HEK293T (cell line): ENCODE results near the gene VTI1A.

Source experiments
- CTCF ChIA-PET: fragments of 350-600 bp; formaldehyde crosslinking; extraction: SDS; loops from one replicate; lab custom pipeline; 2021; ENCODE audit warnings: antibody characterized with exemption, inconsistent platforms; lab: Yijun Ruan, JAX
- POLR2A ChIA-PET: fragments of 350-600 bp; formaldehyde crosslinking; extraction: SDS; loops from one replicate; lab custom pipeline; 2020; ENCODE audit warnings: antibody characterized with exemption, inconsistent platforms; lab: Yijun Ruan, JAX
- DNase-seq: peaks from one replicate; pipeline ENCODE4 v3.0.0; 2012; ENCODE audit warnings: mixed read lengths; ENCODE audit errors: extremely low spot score
- ARNT ChIP-seq: fragments of 450-650 bp; IDR thresholded peaks from 2 replicates; pipeline ENCODE4 v1.6.1; 2017; ENCODE audit warnings: mild to moderate bottlenecking
- BHLHE40 ChIP-seq: fragments of 450-650 bp; IDR thresholded peaks from 2 replicates; pipeline ENCODE4 v1.6.1; 2016; ENCODE audit warnings: mild to moderate bottlenecking, moderate library complexity, borderline replicate concordance
- CTBP1 ChIP-seq: fragments of 450-650 bp; IDR thresholded peaks from 2 replicates; pipeline ENCODE4 v1.6.1; 2016; ENCODE audit warnings: borderline replicate concordance
- ELF4 ChIP-seq: fragments of 450-650 bp; IDR thresholded peaks from 2 replicates; pipeline ENCODE4 v1.6.1; 2017; ENCODE audit warnings: antibody characterized with exemption
- FOXA1 ChIP-seq: fragments of 450-650 bp; IDR thresholded peaks from 2 replicates; pipeline ENCODE4 v1.6.1; 2016; ENCODE audit warnings: mild to moderate bottlenecking
- FOXK2 ChIP-seq: fragments of 450-650 bp; IDR thresholded peaks from 2 replicates; pipeline ENCODE4 v1.6.1; 2016; ENCODE audit warnings: mild to moderate bottlenecking
- FOXM1 ChIP-seq: fragments of 450-650 bp; IDR thresholded peaks from 2 replicates; pipeline ENCODE4 v1.6.1; 2017; ENCODE audit warnings: mild to moderate bottlenecking, borderline replicate concordance
- HDGF ChIP-seq: fragments of 450-650 bp; IDR thresholded peaks from 2 replicates; pipeline ENCODE4 v1.6.1; 2017; ENCODE audit warnings: antibody characterized with exemption, borderline replicate concordance
- L3MBTL2 ChIP-seq: fragments of 450-650 bp; conservative IDR thresholded peaks from 2 replicates; pipeline ENCODE4 v1.6.1; 2016; ENCODE audit warnings: mild to moderate bottlenecking
- LEF1 ChIP-seq: fragments of 450-650 bp; IDR thresholded peaks from 2 replicates; pipeline ENCODE4 v1.6.1; 2017; ENCODE audit warnings: mild to moderate bottlenecking, borderline replicate concordance
- NFRKB ChIP-seq: fragments of 450-650 bp; IDR thresholded peaks from 2 replicates; pipeline ENCODE4 v1.6.1; 2016; ENCODE audit warnings: mild to moderate bottlenecking, moderate library complexity
- SP1 ChIP-seq: fragments of 450-650 bp; IDR thresholded peaks from 2 replicates; pipeline ENCODE4 v1.6.1; 2017
- SUZ12 ChIP-seq: fragments of 450-650 bp; IDR thresholded peaks from 2 replicates; pipeline ENCODE4 v1.6.1; 2016; ENCODE audit warnings: mild to moderate bottlenecking
- TARDBP ChIP-seq: fragments of 450-650 bp; IDR thresholded peaks from 2 replicates; pipeline ENCODE4 v1.6.1; 2016
- ZNF384 ChIP-seq: fragments of 450-650 bp; IDR thresholded peaks from 2 replicates; pipeline ENCODE4 v1.6.1; 2016
- TF ChIP-seq, protein P1 (sequence below): fragments of 450-650 bp; IDR thresholded peaks from 2 replicates; pipeline ENCODE4 v1.6.1; 2016

VTI1A gene

DNA sequence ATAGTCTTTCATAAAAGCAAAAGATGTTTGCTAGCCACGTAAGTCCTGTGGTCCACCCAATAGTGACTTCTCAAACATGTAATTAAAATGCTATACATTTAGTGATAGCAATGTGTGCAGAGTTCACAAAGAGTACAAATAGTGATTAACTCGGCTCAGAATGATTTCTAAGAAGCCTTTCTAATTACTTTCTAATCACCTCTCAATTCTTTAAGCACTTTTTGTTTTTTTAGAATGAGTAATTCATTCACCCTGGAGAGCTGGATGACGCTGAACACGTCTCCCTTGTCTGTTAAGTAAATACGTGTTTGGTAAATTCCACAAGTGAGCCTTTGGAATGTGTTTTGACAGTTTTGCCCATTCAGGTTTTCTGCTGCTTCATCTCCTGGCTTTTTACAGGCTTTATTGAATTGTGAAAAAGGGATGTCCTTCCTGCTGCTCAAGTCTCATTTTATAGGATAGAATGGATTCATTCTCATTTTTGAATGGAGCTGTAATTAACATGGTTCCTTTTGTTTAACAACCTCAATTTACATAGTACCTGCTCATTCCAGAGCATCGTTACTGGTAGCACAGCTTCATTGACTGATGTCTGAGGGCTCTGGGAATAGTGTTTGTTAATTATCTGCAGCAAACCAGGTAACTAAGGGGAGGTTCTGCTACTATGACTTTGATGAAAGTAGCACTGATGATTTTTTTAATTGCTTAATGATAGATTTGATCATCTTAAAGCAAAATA, 212.1 kb downstream of the VTI1A start:
- no peak for DNase-seq
- ChIA-PET POLR2A (no interaction called here), CTCF (no interaction called here)
- TF ChIP-seq FOXM1 (no peak), TARDBP (no peak), LEF1 (no peak), BHLHE40 (no peak), ZNF384 (no peak), HDGF (no peak), L3MBTL2 (no peak), FOXK2 (no peak), ARNT (no peak)
- TF ChIP-seq, protein P1, sequence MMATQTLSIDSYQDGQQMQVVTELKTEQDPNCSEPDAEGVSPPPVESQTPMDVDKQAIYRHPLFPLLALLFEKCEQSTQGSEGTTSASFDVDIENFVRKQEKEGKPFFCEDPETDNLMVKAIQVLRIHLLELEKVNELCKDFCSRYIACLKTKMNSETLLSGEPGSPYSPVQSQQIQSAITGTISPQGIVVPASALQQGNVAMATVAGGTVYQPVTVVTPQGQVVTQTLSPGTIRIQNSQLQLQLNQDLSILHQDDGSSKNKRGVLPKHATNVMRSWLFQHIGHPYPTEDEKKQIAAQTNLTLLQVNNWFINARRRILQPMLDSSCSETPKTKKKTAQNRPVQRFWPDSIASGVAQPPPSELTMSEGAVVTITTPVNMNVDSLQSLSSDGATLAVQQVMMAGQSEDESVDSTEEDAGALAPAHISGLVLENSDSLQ = no peak

DNA sequence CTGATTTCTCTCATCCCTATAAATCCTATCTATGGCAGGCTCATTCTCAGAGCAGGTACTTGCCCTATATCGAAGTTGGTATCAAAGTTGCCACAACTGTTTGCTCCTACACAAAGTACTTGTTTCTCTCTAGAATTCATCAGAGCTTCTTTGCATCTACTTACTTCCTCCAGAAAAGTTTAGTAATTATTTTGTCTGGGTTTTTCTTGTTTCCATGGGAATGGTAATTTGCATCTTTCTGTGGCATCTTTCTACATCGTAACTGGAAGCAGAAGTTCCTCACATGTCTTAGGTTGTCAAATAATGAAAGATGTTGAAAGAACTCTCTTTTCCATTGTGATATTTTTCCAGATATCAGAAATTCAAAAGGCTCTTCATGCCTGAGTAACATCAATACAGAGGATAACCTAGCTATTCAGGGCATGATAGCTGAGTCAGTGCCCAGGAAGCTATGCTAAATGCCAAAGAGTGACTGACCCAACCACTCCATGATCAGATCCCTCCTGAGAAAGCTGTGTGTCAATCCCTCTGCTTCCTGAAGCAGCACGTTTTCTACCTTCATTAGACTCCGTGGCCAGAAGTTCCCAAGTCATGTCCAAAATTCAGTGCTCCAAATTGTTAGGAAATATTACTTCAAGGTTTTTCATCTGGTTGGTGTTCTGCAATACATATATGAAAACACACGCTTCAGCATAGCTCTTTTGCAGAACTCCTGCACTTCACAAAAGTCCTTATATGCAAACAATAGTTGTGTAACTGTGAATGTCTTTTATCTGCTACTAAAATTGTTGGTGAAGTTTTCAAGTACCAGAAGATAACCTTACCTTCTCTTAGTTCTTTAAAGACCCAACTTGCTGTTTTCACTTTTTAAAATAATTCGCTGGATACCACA, 216.5 kb downstream of the VTI1A start:
- no peak for DNase-seq
- CTCF ChIA-PET = interaction anchor here (0.6 kb wide), 1 partner anchor 14 kb away, joined by 3 read pairs; no protein-coding TSS in a partner anchor
- POLR2A ChIA-PET = no interaction called here
- no peak for TF ChIP-seq ELF4
- no peak for TF ChIP-seq FOXK2
- no peak for TF ChIP-seq BHLHE40
- TF ChIP-seq, protein P1 = no peak
- no peak for TF ChIP-seq CTBP1
- no peak for TF ChIP-seq SUZ12
- no peak for TF ChIP-seq NFRKB
- TF ChIP-seq FOXA1 = no peak
- TF ChIP-seq L3MBTL2 = no peak

DNA sequence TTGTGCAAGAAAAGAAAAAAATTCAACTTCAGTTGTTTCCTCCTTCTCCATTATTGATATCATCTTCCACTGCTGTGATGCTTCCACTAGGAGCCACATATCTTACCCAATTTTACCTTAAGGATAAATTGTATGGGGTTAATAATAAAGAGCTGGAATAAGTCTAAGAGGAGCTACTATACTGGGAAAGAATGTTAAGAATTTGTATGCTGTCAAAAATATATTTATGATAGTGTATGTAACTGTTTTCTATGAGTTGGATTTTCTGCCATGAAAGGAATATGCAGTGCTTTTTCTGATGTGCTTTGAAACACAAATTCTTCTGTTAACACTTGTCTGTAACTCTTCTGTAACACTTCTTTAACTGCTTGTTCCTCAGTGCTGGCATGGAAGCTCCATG, 219.1 kb downstream of the VTI1A start:
- POLR2A ChIA-PET = no interaction called here
- DNase-seq = no peak
- TF ChIP-seq FOXM1 (no peak), TARDBP (no peak), FOXK2 (no peak), BHLHE40 (no peak), HDGF (no peak), LEF1 (no peak), NFRKB (no peak), L3MBTL2 (no peak), SUZ12 (no peak), CTBP1 (no peak), ZNF384 (no peak), SP1 (no peak), ELF4 (no peak), FOXA1 (no peak)
- TF ChIP-seq, protein P1 = no peak
- CTCF ChIA-PET = no interaction called here

DNA sequence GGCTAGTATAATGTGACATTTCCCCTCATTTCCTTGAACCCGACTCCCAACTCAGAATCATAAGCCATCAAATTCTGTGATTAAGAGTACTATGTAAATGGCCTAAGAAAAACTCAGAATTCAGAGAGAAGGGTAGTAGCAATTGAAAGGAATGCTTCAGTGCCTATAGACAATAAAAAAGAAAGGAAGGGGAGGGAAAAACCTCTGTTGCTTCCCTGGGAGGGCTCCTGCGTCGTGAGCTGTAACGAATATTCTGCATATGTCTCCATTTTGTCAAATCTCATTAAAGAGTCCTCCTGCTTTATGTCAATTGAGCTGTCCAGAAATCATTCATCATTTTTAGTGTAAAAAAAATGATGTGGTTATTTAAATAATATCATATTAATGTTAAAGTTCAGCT, 223.0 kb downstream of the VTI1A start:
- POLR2A ChIA-PET = no interaction called here
- no peak for TF ChIP-seq ELF4
- DNase-seq = no peak
- CTCF ChIA-PET = no interaction called here

DNA sequence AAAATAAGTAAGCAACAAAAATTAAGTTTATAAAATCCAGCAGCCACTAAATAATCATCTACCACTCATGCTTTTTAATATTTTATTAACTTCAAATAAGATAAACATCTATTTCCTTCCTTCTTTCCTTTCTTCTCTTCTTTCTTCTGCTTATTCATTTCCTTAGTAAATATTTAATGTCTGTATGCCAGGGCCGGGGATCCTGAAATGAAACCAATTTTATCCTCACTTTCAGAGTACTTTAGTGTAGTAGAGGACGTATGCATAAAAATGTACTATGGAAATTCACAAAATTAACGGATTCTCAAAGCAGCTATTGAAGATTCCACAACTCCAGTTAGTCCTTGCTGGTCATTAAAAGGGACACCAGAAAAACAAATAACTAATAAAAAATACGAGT, 224.7 kb downstream of the VTI1A start:
- POLR2A ChIA-PET = no interaction called here
- CTCF ChIA-PET = no interaction called here
- no peak for DNase-seq
- TF ChIP-seq FOXM1 = no peak
- no peak for TF ChIP-seq TARDBP
- no peak for TF ChIP-seq ARNT
- TF ChIP-seq NFRKB = no peak
- no peak for TF ChIP-seq FOXK2
- no peak for TF ChIP-seq SP1
- TF ChIP-seq LEF1 = no peak
- TF ChIP-seq L3MBTL2 = no peak
- no peak for TF ChIP-seq ELF4
- no peak for TF ChIP-seq SUZ12
- no peak for TF ChIP-seq BHLHE40
- TF ChIP-seq HDGF = no peak
- no peak for TF ChIP-seq CTBP1
- no peak for TF ChIP-seq FOXA1
- no peak for TF ChIP-seq ZNF384
- TF ChIP-seq, protein P1 = no peak
